Mucosa of descending colon (tissue), 3 donors: Measurements from ENCODE around the gene ZSCAN22. TPM values are rescaled to one million over a fixed set of nuclear protein-coding genes. Genes with fewer than 3 reads are reported as not detected.

Experiments
- ATAC-seq: fragments of 200-7000 bp; cut with Tn5 transposase; one replicate; pipeline ENCODE4 v1.9.1; 2020; ENCODE audit warnings: mild to moderate bottlenecking, moderate library complexity
- DNase-seq, 3 donors: peaks; one replicate each; pipeline ENCODE4 v3.0.0-alpha.2; 2020
- H3K36me3 ChIP-seq: fragments of 200-600 bp; one replicate; pipeline ENCODE4 v1.8.0; 2021; ENCODE audit warnings: low read depth, mild to moderate bottlenecking
- H3K4me1 ChIP-seq: fragments of 200-600 bp; one replicate; pipeline ENCODE4 v1.8.0; 2021; ENCODE audit warnings: low read depth, mild to moderate bottlenecking
- H3K4me3 ChIP-seq: fragments of 200-600 bp; one replicate; pipeline ENCODE4 v1.8.0; 2021; ENCODE audit warnings: mild to moderate bottlenecking
- H3K9me3 ChIP-seq: fragments of 200-600 bp; one replicate; pipeline ENCODE4 v1.8.0; 2021; ENCODE audit warnings: mild to moderate bottlenecking
- intact Hi-C, 2 donors: fragments of 100-400 bp; cut with DNase I in 1 of 2; cut with micrococcal nuclease in 1 of 2; formaldehyde crosslinking; loops; one replicate each; pipeline versions ENCODE4 v1.11.0 to v1.11.1; 2022; cut with DNase I, micrococcal nuclease
- long read RNA-seq, 2 donors: library from polyadenylated mRNA; unstranded; transcript quantifications; one replicate each; pipeline ENCODE4 v2.0.0, GENCODE V29; 2019 to 2021
- total RNA-seq, 3 donors: library from RNA; stranded (reverse); fragmentation: NEBNext Ultra II Directional in 2 of 3; extraction: Animal tissue kit (Norgen Biotek cat#: 25700) in 2 of 3; gene quantifications; one replicate each; pipeline versions ENCODE4 v1.2.1 to v1.2.4, GENCODE V29; 2021 to 2023
- TF ChIP-seq, protein P1 (sequence below): fragments of 200-600 bp; IDR thresholded peaks from one replicate; pipeline ENCODE4 v1.8.0; 2022; ENCODE audit warnings: antibody characterized with exemption, mild to moderate bottlenecking
- donor health status: DM: no; HTN: no; CAD: no; lungs with moderate emphysema.
- donor health status: DM: no; HTN: no; CAD: no.
- donor health status: DM: no; HTN: yes; CAD: no.

Gene ZSCAN22
- total RNA-seq, result 1 to 10 TPM; 2.4 to 5.4 (median 3.2) TPM
- long read RNA-seq, donor 1, full-length matches to known transcripts, result 2 of 5 reads
- long read RNA-seq, donor 1, partial matches to known transcripts, result 0 of 5 reads
- long read RNA-seq, donor 1, other reads (novel, unspliced or antisense), result 3 of 5 reads
- long read RNA-seq, donor 2, result 0 reads

- ATAC-seq (peak; percentile 97), DNase-seq (peak; percentile 97 to 99 (median 98))
- H3K4me3 ChIP-seq, result peak within 1 kb of the TSS; percentile 46
- TF ChIP-seq, protein P1, sequence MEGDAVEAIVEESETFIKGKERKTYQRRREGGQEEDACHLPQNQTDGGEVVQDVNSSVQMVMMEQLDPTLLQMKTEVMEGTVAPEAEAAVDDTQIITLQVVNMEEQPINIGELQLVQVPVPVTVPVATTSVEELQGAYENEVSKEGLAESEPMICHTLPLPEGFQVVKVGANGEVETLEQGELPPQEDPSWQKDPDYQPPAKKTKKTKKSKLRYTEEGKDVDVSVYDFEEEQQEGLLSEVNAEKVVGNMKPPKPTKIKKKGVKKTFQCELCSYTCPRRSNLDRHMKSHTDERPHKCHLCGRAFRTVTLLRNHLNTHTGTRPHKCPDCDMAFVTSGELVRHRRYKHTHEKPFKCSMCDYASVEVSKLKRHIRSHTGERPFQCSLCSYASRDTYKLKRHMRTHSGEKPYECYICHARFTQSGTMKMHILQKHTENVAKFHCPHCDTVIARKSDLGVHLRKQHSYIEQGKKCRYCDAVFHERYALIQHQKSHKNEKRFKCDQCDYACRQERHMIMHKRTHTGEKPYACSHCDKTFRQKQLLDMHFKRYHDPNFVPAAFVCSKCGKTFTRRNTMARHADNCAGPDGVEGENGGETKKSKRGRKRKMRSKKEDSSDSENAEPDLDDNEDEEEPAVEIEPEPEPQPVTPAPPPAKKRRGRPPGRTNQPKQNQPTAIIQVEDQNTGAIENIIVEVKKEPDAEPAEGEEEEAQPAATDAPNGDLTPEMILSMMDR, result no peak
- H3K36me3 ChIP-seq, result no peaks in the 10 kb centered on the region
- intact Hi-C loops, result no loop called here
- H3K4me1 ChIP-seq, result peaks cover 19% of the 10 kb centered on the region
- no peaks in the 10 kb centered on the region for H3K9me3 ChIP-seq
These were observed at the start of gene ZSCAN22 for GRCh38 chr19:58326914-58327726. Gene ZSCAN22, plus strand, starts transcription at chr19:58326994. Its CDS starts 7,809 bp downstream, at chr19:58334803.

- ATAC-seq, result no peak
- no peaks in the 10 kb centered on the region for H3K36me3 ChIP-seq
- H3K9me3 ChIP-seq, result peaks cover 50% of the 10 kb centered on the region
- no peak for DNase-seq
- TF ChIP-seq, protein P1, result no peak
- H3K4me1 ChIP-seq, result no peaks in the 10 kb centered on the region
- H3K4me3 ChIP-seq, result no peak overlapping the region
- intact Hi-C loops, result no loop called here
These were observed 49.6 kb upstream of the ZSCAN22 start for GRCh38 chr19:58277197-58277596.

GRCh38 chr19:58277748-58278540 lies 48.9 kb upstream of the ZSCAN22 start:
- Histone ChIP-seq H3K9me3 (peaks cover 42% of the 10 kb centered on the region), H3K4me3 (peak overlapping the region; percentile 80), H3K4me1 (no peaks in the 10 kb centered on the region), H3K36me3 (no peaks in the 10 kb centered on the region)
- intact Hi-C loops, result no loop called here
- TF ChIP-seq, protein P1, result no peak
- peak; percentile 0 for ATAC-seq
- DNase-seq, result peak in 1 of 3 donors; percentile 9

- H3K4me1 ChIP-seq, result no peaks in the 10 kb centered on the region
- DNase-seq, result peak; percentile 98 to 99 (median 98)
- ATAC-seq, result peak; percentile 98
- TF ChIP-seq, protein P1, result no peak
- intact Hi-C loops, result no loop called here
- peak within 1 kb of the TSS; percentile 80 for H3K4me3 ChIP-seq
- peaks cover 36% of the 10 kb centered on the region for H3K9me3 ChIP-seq
- no peaks in the 10 kb centered on the region for H3K36me3 ChIP-seq
These were observed 48.2 kb upstream of the ZSCAN22 start, which contains the start of gene ZNF8 for GRCh38 chr19:58278541-58279041. Gene ZNF8, plus strand, starts transcription at chr19:58278955. Its CDS starts 127 bp downstream, at chr19:58279082.
